Mesodermal cell (in vitro differentiated cells): ENCODE measurements around the gene NSUN7.

Experiments
- H3K27ac ChIP-seq: 2 replicates; pipeline ENCODE4 v1.7.0; 2013; ENCODE audit warnings: mild to moderate bottlenecking, low read depth, low read length, moderate library complexity; ENCODE audit not compliant: severe bottlenecking
- H3K36me3 ChIP-seq: 2 replicates; pipeline ENCODE4 v1.7.1; 2013; ENCODE audit warnings: mild to moderate bottlenecking, low read length, moderate library complexity; ENCODE audit not compliant: control insufficient read depth, insufficient read depth
- H3K4me1 ChIP-seq: one replicate; pipeline ENCODE4 v1.7.1; 2013; ENCODE audit warnings: mild to moderate bottlenecking, low read length; ENCODE audit not compliant: insufficient read depth, control insufficient read depth, poor library complexity, severe bottlenecking
- H3K4me3 ChIP-seq: 2 replicates; pipeline ENCODE4 v1.7.0; 2013; ENCODE audit warnings: low read length, control low read depth, mild to moderate bottlenecking; ENCODE audit not compliant: insufficient read depth, poor library complexity, severe bottlenecking; ENCODE audit errors: extremely low read depth
- H3K9me3 ChIP-seq: 2 replicates; pipeline ENCODE4 v1.7.1; 2013; ENCODE audit warnings: mild to moderate bottlenecking, low read length, moderate library complexity; ENCODE audit not compliant: control insufficient read depth
- WGBS, 2 experiments: methylation state at CpG; one replicate each; pipeline ENCODE4 v1.1.5; 2013; ENCODE audit warnings: missing lambda C conversion rate in 2 of 2; ENCODE audit not compliant: insufficient coverage in 2 of 2; 5-methylcytosine and 5-hydroxymethylcytosine counted together

The NSUN7 gene

DNA sequence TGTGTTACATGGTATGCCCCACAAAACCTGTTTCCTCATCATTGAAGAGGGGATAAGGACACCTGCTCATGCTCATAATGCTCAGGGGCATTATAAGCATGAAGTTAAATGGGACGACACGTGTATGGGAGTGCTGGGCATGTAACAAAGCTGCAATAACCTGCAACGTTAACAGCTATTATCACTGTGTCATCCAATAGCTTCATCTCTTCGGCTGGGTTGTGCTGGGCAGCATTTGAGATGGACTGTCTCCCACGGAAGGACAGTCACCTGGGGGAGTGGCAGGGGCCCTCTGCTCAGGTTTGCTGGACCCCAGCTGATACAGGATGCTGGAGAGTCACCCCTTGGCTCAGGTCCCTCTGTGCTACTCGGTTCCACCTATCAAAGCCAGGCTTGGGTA, 94.5 kb downstream of the NSUN7 start:
- no peak overlapping the region for H3K27ac ChIP-seq
- 84 to 96% methylated on average over 6 of the region's 6 CpGs for WGBS, 2 experiments
- H3K4me3 ChIP-seq, result no peak overlapping the region
- H3K9me3 ChIP-seq, result no peaks in the 10 kb centered on the region
- H3K36me3 ChIP-seq, result no peaks in the 10 kb centered on the region
- peaks cover 12% of the 10 kb centered on the region for H3K4me1 ChIP-seq

DNA sequence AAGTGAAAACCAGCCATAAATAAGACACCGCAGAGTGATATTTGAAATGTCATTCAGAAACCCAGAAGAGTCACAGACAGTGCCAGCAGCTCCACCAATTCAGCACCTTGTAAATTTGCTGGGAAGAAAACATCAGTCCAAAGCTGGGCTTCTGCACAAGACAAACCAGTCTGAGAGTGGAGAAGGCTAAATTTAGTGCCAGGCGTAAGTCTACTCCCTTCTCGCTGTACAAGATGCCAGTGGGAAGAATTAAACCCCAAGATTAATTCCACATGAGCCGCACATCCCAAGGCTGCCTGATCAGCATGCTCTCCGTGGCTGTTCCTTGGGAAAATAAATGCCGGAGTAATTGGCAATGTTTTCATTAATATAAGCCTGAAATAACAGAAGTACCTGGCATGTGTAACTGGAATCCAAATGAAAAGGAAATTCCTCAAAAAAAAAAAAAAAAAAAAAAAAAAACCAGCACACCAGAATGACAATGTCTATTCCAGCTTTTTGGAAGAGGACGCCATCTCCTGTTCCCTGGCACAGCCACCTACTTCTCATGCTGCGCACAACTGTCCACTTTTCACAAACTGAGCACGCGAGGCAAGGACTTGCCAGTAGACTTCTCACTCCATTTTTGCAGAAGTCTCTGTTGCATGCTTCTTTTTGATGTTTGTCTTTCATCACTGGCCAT, 95.5 kb downstream of the NSUN7 start:
- 85% methylated on average over 6 to 8 of the region's 10 CpGs for WGBS, 2 experiments
- Histone ChIP-seq H3K9me3 (no peaks in the 10 kb centered on the region), H3K36me3 (no peaks in the 10 kb centered on the region), H3K27ac (no peak overlapping the region), H3K4me3 (no peak overlapping the region), H3K4me1 (peaks cover 8% of the 10 kb centered on the region)

DNA sequence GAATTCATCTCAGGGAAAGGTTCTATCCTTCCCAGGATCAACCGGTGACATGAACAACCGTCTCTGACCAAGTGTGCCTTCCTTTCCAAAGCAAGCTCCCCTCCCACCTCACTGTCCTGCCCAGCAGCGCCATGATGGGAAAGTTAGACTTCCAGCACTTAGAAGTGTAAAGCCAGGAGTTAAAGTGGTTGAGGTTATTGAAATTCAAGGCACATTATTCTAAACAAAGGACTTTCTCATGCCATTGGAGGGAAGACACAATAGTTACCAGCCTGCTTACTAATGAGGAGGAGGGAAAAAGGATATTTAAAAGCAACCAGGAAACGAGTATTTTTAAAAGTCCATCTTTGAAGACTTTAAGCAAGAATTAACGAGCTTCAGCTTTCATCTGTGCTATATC, 96.8 kb downstream of the NSUN7 start:
- Histone ChIP-seq H3K4me1 (peaks cover 7% of the 10 kb centered on the region), H3K36me3 (no peaks in the 10 kb centered on the region), H3K4me3 (no peak overlapping the region), H3K27ac (no peak overlapping the region), H3K9me3 (no peaks in the 10 kb centered on the region)
- no CpG with 5 or more reads among the region's 5 CpGs for WGBS, 2 experiments

DNA sequence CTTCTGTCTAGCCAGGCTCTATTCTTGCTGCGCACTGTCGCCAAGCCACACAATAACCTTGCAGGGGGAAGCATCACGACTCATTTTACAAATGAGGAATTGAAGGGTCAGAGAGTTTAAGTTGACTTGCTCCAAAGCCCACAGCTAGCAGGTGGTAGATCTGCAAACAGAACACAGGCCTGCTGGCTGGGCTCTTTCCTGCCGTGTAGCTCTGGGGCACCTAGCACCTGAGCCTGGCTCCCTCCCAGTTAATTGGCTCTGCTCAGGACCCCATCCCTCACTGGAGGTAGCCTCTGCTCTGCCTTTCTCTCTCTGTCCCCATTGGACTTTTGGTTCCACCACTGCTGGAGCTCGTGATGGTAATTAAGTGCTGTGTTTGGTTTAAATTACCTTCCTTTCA, 98.5 kb downstream of the NSUN7 start:
- no peak overlapping the region for H3K4me3 ChIP-seq

DNA sequence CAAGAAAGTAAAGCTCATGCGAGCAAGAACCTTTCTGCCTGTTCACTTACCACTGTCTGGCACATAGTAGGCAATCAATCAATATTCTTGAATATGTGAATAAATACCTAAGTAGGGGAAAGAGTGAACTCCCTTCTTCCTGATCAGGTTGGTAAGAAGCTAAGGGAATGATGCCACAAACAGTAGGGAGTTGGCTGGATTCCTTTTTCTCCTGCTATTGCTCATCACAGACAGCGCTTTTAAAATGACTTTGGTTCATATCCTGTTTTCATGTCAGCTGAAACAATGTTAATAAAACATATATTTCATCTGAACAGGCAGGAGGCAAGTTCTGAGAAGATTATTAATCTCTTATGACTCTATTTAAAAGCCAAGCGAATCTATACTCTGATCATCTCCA, 99.2 kb downstream of the NSUN7 start:
- H3K9me3 ChIP-seq, result no peaks in the 10 kb centered on the region
- WGBS, 2 experiments, result 90% methylated on average over 2 of the region's 3 CpGs; no CpG with 5 or more reads in 1 of the 2 experiments
- no peak overlapping the region for H3K4me3 ChIP-seq
- peaks cover 7% of the 10 kb centered on the region for H3K4me1 ChIP-seq
- H3K36me3 ChIP-seq, result no peaks in the 10 kb centered on the region
- no peak overlapping the region for H3K27ac ChIP-seq

More for the DNA sequence above, 98.5 kb downstream of the NSUN7 start:
- no peak overlapping the region for H3K27ac ChIP-seq
- WGBS, 2 experiments, result 83 to 89% methylated on average over 4 of the region's 5 CpGs
- peaks cover 7% of the 10 kb centered on the region for H3K4me1 ChIP-seq
- H3K9me3 ChIP-seq, result no peaks in the 10 kb centered on the region
- no peaks in the 10 kb centered on the region for H3K36me3 ChIP-seq

DNA sequence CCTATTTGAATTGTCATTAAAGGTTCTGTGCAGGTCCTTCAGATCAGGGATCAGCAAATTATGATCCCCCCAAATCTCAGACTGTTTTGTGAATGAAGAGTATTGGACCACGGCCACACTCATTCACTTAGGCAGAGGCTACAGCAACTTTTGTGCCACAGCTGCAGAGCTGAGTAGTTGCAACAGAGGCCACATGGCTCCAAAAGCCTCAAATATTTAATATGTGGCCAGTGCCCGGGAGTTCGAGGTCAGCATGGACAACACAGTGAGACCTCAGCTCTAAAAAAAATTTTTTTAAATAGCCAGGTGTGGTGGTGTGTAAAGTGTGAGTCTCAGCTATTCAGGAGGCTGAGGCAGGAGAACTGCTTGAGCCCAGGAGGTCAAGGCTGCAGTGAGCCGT, 100.7 kb downstream of the NSUN7 start:
- WGBS, 2 experiments, result 94 to 100% methylated on average over 2 of the region's 4 CpGs

DNA sequence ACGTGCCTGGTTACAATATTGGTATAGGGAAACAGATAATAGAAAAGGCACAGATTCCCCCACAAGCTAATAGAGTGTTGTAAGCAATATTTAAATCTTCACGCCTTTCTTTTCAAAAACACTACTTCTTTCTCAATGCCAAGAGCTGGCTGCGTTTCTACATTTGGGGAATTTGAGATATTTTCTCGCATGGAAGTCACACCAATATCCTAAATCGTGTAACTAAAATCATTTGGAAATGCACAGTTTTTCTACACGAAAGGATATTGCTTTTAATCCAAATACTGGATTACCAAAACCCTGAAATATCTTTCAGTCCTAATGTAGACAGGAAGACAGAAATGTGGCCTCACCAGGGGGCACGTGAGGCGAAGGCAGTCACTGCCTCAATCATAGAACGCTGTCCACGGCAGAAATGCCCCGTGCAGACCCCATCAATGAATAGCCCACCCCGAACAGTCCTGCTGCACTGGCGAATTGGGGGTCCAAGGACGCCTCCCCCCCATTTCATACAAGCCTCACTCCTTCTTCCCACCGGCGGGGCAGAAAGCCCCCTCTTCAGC, 106.6 kb downstream of the NSUN7 start:
- Histone ChIP-seq H3K4me1 (no peaks in the 10 kb centered on the region), H3K27ac (no peak overlapping the region), H3K9me3 (no peaks in the 10 kb centered on the region), H3K4me3 (peak overlapping the region; percentile 52), H3K36me3 (no peaks in the 10 kb centered on the region)
- WGBS, 2 experiments, result 4 to 12% methylated on average over 10 to 11 of the region's 16 CpGs

More for the DNA sequence above, 100.7 kb downstream of the NSUN7 start:
- no peaks in the 10 kb centered on the region for H3K9me3 ChIP-seq
- no peak overlapping the region for H3K4me3 ChIP-seq
- H3K27ac ChIP-seq, result no peak overlapping the region
- H3K36me3 ChIP-seq, result no peaks in the 10 kb centered on the region
- H3K4me1 ChIP-seq, result peaks cover 7% of the 10 kb centered on the region

DNA sequence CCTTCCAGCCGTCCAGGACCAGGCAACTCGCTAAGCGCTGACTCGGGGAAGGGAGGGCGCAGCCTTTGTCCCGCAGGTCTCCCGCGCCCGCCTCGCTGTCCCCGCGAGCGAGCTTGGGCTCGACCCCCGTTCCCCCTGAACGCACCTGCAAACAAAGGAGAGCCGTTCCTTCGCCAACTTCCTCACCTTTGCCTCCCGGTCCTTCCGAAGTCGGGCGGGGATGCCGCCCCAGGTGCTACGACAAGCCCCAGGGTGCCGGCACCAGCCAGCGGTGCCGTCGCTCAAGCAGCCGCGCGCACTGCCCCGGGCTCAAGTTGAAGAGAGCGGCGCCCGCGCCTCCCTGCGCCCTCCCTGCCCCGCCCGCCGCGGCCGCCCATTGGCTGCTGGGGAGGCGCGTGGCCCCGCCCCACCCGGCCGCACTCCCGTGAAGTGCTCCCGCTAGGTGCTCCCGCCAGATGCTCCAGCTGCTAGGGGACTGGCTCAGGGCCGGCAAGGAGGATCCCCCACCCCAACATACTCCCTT, 107.1 kb downstream of the NSUN7 start:
- Histone ChIP-seq H3K36me3 (no peaks in the 10 kb centered on the region), H3K27ac (no peak overlapping the region), H3K4me3 (peak overlapping the region; percentile 52), H3K4me1 (no peaks in the 10 kb centered on the region), H3K9me3 (no peaks in the 10 kb centered on the region)
- WGBS, 2 experiments, result 1 to 2% methylated on average over 21 to 49 of the region's 51 CpGs

DNA sequence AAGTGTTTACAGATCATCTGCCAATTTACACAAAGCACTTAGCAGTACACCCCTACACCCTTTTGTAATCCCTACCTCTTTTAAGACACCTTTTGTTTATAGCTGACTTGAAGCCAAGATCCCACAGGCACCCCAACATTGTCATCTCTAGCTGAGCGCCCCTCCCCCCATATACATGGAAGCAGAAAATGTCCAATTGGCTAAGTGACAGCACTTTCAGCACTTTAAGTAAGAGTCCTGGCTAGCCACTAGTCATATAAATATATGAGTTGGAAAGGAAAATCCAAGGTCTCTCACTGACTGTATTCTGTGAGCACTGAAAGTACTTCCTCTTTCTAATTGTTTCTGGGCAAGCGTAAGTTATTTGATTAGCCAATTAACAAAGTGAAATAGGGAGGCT, 108.2 kb downstream of the NSUN7 start:
- H3K27ac ChIP-seq, result no peak overlapping the region
- no peak overlapping the region for H3K4me3 ChIP-seq
- no peaks in the 10 kb centered on the region for H3K4me1 ChIP-seq
- no peaks in the 10 kb centered on the region for H3K9me3 ChIP-seq
- 83 to 100% methylated on average over 1 of the region's 2 CpGs for WGBS, 2 experiments
- H3K36me3 ChIP-seq, result no peaks in the 10 kb centered on the region

DNA sequence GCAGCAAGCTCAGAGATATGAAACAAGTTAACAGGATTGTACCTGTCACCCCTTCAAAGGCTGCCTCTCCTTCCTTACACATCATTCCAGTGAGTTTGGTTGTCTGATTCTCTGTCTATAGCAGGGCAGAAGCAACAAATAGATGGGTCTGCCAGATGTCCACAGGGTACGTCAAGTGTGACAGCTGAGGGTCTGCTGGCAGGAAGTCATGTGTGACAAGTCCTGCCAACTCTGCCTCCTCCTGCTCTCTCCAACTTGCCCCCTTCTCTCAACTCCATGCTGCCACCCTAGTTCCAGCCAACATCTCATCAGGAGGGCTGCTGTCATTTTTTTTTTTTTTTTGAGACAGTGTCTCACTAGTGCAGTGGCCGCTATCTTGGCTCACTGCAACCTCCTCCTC, 109.2 kb downstream of the NSUN7 start:
- no peaks in the 10 kb centered on the region for H3K36me3 ChIP-seq
- H3K27ac ChIP-seq, result no peak overlapping the region
- H3K4me1 ChIP-seq, result no peaks in the 10 kb centered on the region
- no peak overlapping the region for H3K4me3 ChIP-seq
- WGBS, 2 experiments, result 83% methylated on average over 2 of the region's 2 CpGs; no CpG with 5 or more reads in 1 of the 2 experiments
- no peaks in the 10 kb centered on the region for H3K9me3 ChIP-seq
